ENCODE results near the gene NSUN6.

The NSUN6 gene

DNA sequence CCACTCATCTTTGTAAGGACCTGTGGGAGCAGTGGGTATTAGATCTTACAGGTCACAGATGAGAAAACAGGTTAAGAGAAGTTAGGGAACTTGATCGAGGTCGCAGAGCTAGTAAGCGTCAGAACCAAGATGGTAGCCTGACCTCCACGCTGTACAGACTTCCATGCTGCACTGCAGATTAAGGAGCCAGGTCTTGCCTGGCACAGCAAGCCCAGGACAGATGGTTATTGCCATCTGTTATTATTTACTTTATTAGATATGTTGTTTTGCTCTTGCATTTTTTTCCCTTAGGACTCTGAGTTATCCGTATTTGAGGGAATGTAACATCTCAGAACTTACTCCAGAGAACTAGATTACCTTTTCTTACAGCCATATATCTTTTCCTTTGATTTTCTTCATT, 147.2 kb downstream of the NSUN6 start:
- no peak for DNase-seq (ENCODE audit: low read depth in 4 of 4, low spot score in 1 of 4)

DNA sequence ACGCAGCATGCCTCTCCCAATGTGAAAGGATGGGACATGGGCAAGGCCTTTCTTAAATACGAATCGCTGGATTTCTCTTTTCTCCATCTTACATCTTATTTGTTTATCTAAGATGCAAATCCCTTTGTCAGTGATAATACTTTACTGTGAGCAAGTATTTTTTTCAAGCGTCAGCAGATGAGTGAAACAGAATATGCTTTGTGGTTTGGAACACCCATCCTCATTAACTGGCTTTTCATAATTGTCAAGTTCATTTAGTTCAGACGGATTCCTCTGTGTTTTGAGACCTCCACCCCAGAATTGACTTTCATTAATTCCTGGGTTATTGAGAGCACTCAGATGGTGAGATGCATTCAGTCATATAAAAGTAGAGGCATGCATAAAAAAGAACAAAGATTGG, 149.8 kb downstream of the NSUN6 start:
- no peak for DNase-seq (ENCODE audit: low read depth in 4 of 4, low spot score in 1 of 4)

DNA sequence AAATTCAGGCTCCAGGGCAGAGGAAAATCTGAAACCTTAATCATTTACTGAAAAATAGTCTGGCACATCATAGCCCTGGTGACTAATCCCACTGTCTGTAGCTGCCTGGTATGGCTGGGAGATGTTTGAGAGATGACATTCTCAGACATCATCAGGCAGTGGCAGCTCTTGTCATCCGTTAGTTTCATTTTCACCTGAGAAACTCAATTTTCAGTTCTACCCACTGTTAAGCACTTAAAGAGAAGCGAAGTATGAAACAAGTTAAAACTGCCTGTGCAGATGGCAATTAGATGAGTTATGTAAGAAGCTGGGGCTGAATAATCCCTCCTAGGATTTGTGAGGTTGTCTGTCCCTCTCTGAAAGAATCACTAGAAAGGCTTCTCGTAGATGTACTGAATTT, 150.2 kb downstream of the NSUN6 start:
- no peak for DNase-seq (ENCODE audit: low read depth in 4 of 4, low spot score in 1 of 4)

DNA sequence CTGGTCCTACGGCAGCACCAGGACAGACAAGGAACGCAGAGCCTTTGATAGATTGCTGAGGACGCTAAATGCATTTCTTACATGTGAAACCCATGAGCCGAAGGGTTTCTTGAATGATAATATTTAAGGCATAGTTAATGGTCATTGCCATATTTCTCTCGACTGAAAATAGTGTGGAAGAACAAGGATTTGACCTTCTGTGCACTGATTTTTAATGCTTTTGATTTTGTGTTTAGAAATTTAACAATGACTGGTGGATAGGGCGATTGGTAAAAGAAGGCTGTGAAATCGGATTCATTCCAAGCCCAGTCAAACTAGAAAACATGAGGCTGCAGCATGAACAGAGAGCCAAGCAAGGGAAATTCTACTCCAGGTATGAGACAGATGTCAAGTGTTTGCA, 150.8 kb downstream of the NSUN6 start:
- no peak for DNase-seq (ENCODE audit: low read depth in 4 of 4, low spot score in 1 of 4)

DNA sequence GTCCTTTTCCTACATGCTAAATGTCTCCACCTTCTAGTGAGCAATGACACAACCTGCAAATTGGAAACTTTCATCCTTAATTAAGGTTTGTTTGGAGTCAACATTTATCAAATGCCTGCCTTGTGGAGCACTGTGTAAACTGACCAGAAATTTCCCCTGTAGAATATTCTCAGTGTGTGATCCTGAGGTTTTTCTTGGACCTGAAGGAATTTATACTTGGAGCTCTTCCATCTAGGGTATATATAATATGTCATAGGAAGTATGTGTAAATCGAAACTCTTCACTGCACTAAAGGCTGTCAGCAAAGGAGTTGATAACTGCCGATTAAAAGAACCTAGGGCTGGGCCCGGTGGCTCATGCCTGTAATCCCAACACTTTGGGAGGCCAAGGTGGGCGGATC, 152.4 kb downstream of the NSUN6 start:
- DNase-seq (ENCODE audit: low read depth in 4 of 4, low spot score in 1 of 4), result no peak

DNA sequence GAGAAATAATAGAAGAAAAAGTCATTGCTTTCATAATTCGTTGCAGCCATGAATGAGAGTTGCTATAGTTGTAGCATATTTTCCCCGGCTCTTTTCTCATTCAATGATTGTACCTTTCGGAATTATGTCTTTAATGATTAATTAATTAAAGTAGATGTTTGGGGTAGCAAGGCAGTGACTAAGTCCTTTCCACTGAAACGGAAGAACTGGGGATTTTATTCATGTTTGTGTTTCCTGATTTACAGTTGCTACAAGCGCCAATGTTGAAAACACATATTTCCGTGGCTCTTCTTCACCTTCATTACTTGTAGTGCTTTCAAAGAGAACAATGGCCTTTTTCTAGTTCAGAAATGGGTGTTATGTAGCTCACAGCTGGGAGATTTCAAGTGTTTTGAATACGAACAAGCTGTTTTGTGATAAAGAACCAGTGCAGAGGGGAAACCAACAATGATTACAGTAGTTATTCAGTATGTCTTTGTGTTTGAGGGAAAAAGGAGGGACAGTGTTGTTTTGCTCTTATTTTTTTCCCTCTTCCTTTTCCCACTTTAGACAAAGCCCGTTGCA, 153.5 kb downstream of the NSUN6 start:
- no peak for DNase-seq (ENCODE audit: low read depth in 4 of 4, low spot score in 1 of 4)

Measured in stimulated activated CD4-positive, alpha-beta T cell treated with anti-CD3 and anti-CD28 coated beads, Interleukin-1b, Interleukin-23, amount 100 ng/mL, for 24 hours (primary cell).